HepG2 (cell line): ENCODE measurements around the gene C1QTNF1. TPM values are rescaled to one million over a fixed set of nuclear protein-coding genes. Genes with fewer than 3 reads are reported as not detected.

Experiments used
- BCL6 ChIP-seq: IDR thresholded peaks from 2 replicates; pipeline ENCODE4 v1.6.1; 2016; ENCODE audit warnings: missing genetic modification reagents, missing compliant biosample characterization
- BHLHE40 ChIP-seq: IDR thresholded peaks from 2 replicates; pipeline ENCODE4 v1.6.1; 2011; ENCODE audit warnings: low read length, improper control_type of control experiment
- CAMTA2 ChIP-seq: sonication (generic); formaldehyde crosslinking; IDR thresholded peaks from 2 replicates; pipeline ENCODE4 v1.4.0; 2020; ENCODE audit warnings: mild to moderate bottlenecking, missing genetic modification reagents, borderline replicate concordance
- ETV6 ChIP-seq: sonication (generic); formaldehyde crosslinking; conservative IDR thresholded peaks from 2 replicates; pipeline ENCODE4 v1.4.0; 2020; ENCODE audit warnings: missing genetic modification reagents
- FOXC1 ChIP-seq: sonication (generic); formaldehyde crosslinking; IDR thresholded peaks from 2 replicates; pipeline ENCODE4 v1.8.0; 2022; ENCODE audit warnings: mild to moderate bottlenecking, missing genetic modification reagents, borderline replicate concordance
- FOXK2 ChIP-seq: fragments of 450-650 bp; IDR thresholded peaks from 2 replicates; pipeline ENCODE4 v1.6.1; 2016
- GABPA ChIP-seq, 2 experiments: IDR thresholded peaks; 2 replicates each; pipeline ENCODE4 v1.6.1; 2011 to 2016; ENCODE audit warnings: low read depth in 2 of 2, low read length in 1 of 2, missing biosample characterization in 1 of 2, missing genetic modification characterization in 1 of 2
- KDM1A ChIP-seq: IDR thresholded peaks from 2 replicates; pipeline ENCODE4 v1.6.1; 2016; ENCODE audit warnings: missing compliant biosample characterization
- MLXIP ChIP-seq: sonication (generic); formaldehyde crosslinking; IDR thresholded peaks from 2 replicates; pipeline ENCODE4 v1.9.0; 2021; ENCODE audit warnings: missing genetic modification reagents, borderline replicate concordance
- PHF8 ChIP-seq: sonication (generic); formaldehyde crosslinking; IDR thresholded peaks from 2 replicates; pipeline ENCODE4 v1.5.0; 2020; ENCODE audit warnings: missing genetic modification reagents
- RBM39 ChIP-seq: fragments of 200-400 bp; formaldehyde crosslinking; IDR thresholded peaks from one replicate; pipeline ENCODE4 v1.6.1; 2018; ENCODE audit warnings: antibody characterized with exemption, mild to moderate bottlenecking, low read depth, low read length; ENCODE audit not compliant: poor library complexity, severe bottlenecking
- RFX5 ChIP-seq: IDR thresholded peaks from 2 replicates; pipeline ENCODE4 v1.6.1; 2011; ENCODE audit warnings: low read depth, low read length, improper control_type of control experiment
- SKIL ChIP-seq: sonication (generic); formaldehyde crosslinking; IDR thresholded peaks from 2 replicates; pipeline ENCODE4 v1.8.0; 2022; ENCODE audit warnings: missing genetic modification reagents, mild to moderate bottlenecking, moderate library complexity, borderline replicate concordance
- SMAD3 ChIP-seq: sonication (generic); formaldehyde crosslinking; IDR thresholded peaks from 2 replicates; pipeline ENCODE4 v1.4.0; 2020; ENCODE audit warnings: missing genetic modification reagents
- SP1 ChIP-seq, 2 experiments: fragments of 450-650 bp in 1 of 2; sonication (generic) in 1 of 2; formaldehyde crosslinking in 1 of 2; IDR thresholded peaks; 2 replicates each; pipeline versions ENCODE4 v1.4.0 to v1.6.1; 2016 to 2020; ENCODE audit warnings: missing genetic modification reagents in 1 of 2
- TGIF2 ChIP-seq: IDR thresholded peaks from 2 replicates; pipeline ENCODE4 v1.6.1; 2016; ENCODE audit warnings: control low read depth, missing compliant biosample characterization
- U2AF2 ChIP-seq: fragments of 200-400 bp; formaldehyde crosslinking; IDR thresholded peaks from 2 replicates; pipeline ENCODE4 v1.6.1; 2017; ENCODE audit warnings: low read depth, mild to moderate bottlenecking, low read length
- ZBTB2 ChIP-seq: sonication (generic); formaldehyde crosslinking; IDR thresholded peaks from 2 replicates; pipeline ENCODE4 v1.8.0; 2022; ENCODE audit warnings: low read depth, missing genetic modification reagents
- ZC3H4 ChIP-seq: sonication (generic); formaldehyde crosslinking; IDR thresholded peaks from 2 replicates; pipeline ENCODE4 v1.4.0; 2020; ENCODE audit warnings: missing genetic modification reagents, borderline replicate concordance
- ZNF12 ChIP-seq: sonication (generic); formaldehyde crosslinking; IDR thresholded peaks from 2 replicates; pipeline ENCODE4 v1.5.0; 2020; ENCODE audit warnings: missing genetic modification reagents
- ZNF207 ChIP-seq: fragments of 450-650 bp; IDR thresholded peaks from 2 replicates; pipeline ENCODE4 v1.6.1; 2016; ENCODE audit warnings: antibody characterized with exemption, borderline replicate concordance
- ZNF225 ChIP-seq: sonication (generic); formaldehyde crosslinking; IDR thresholded peaks from 2 replicates; pipeline ENCODE4 v1.4.0; 2020; ENCODE audit warnings: mild to moderate bottlenecking, missing genetic modification reagents
- ZNF616 ChIP-seq: sonication (generic); formaldehyde crosslinking; IDR thresholded peaks from 2 replicates; pipeline ENCODE4 v1.5.0; 2020; ENCODE audit warnings: low read depth, mild to moderate bottlenecking, missing genetic modification reagents
- ZNF816 ChIP-seq: sonication (generic); formaldehyde crosslinking; IDR thresholded peaks from 2 replicates; pipeline ENCODE4 v1.8.0; 2022; ENCODE audit warnings: missing genetic modification reagents, mild to moderate bottlenecking, borderline replicate concordance
- ZSCAN22 ChIP-seq: sonication (generic); formaldehyde crosslinking; IDR thresholded peaks from 2 replicates; pipeline ENCODE4 v1.4.0; 2020; ENCODE audit warnings: mild to moderate bottlenecking, missing genetic modification reagents
- polyA plus RNA-seq, 8 experiments: library from polyadenylated mRNA; depleted of rRNA in 3 of 8; stranded (reverse) in 7 of 8; unstranded in 1 of 8; fragments of >200 nt; fragmentation: Illumina TruSeq in 4 of 8; extraction: Trizol in 4 of 8; gene quantifications; 2 replicates each; pipeline versions ENCODE4 v1.2.1 to v1.2.3, GENCODE V29; 2011 to 2016; ENCODE audit warnings: low read depth in 4 of 8, missing spikeins in 1 of 8, mixed read lengths in 1 of 8; ENCODE audit not compliant: insufficient read depth in 1 of 8
- total RNA-seq, 5 experiments: library from RNA; depleted of rRNA; stranded (reverse); fragments of >200 nt; fragmentation: Illumina TruSeq; extraction: Trizol; gene quantifications; 2 replicates each; pipeline ENCODE4 v1.2.3, GENCODE V29; 2016; ENCODE audit warnings: low read depth in 1 of 5

C1QTNF1 gene
- total and polyA plus RNA-seq, 2 of the 13 experiments (the other 11 are each of a cell fraction or from before 2014, with no cell fraction given) = 0.18 to 0.86 TPM

DNA sequence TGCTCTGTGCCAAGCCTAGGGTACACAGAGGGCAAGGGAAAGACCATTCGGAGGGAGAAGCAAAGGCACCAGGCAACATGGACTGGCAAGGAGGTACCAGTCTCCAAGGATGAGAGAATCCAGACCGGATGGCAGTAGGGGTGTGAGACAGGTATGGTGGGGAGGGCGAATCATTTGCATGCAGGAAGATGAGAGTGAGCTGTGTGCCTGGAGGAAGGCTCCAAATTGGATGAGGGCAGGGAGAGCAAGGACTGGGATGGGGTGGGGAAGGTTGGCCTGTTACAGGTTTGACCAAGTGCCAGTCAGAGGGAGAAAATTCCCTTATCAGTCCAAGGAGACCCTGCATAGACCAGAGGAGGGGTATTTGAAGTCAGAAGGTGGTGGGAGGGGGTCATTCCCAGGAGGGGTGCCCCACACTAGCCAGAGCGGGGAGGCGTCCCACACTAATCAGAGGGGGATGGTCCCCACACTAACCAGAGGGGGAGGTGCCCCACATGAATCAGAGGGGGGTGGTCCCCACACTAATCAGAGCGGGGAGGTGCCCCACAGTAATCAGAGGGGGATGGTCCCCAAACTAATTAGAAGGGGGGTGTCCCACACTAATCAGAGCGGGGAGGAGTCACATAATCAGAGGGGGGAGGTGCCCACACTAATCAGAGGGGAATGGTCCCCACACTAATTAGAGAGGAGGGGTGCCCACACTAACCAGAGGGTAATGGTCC lies 15.1 kb upstream of the C1QTNF1 start (continued):
- TF ChIP-seq MLXIP (no peak), ZC3H4 (CRISPR knock-in tag) (no peak), FOXK2 (no peak), SP1 (IDR thresholded peaks at IDR 0.05) (no peak), SP1 (CRISPR knock-in tag; IDR thresholded peaks at IDR 0.05) (no peak), SMAD3 (CRISPR knock-in tag) (no peak), ZNF207 (no peak), GABPA (IDR thresholded peaks at IDR 0.05; ENCODE audit: low read depth, low read length) (no peak), GABPA (CRISPR knock-in tag; IDR thresholded peaks at IDR 0.05; ENCODE audit: low read depth) (no peak), PHF8 (no peak), KDM1A (no peak), ZBTB2 (peak; percentile 13; the same call in 1 of the 2 replicates), SKIL (CRISPR knock-in tag) (0 out of 2 replicates have a peak, but pooled peaks have one; percentile 16), TGIF2 (CRISPR knock-in tag) (0 out of 2 replicates have a peak, but pooled peaks have one; percentile 13), U2AF2 (no peak), ETV6 (CRISPR knock-in tag) (no peak), ZNF816 (no peak), BHLHE40 (no peak), RBM39 (no peak), RFX5 (no peak), ZNF12 (no peak), CAMTA2 (no peak), ZNF225 (CRISPR knock-in tag) (no peak), ZNF616 (0 out of 2 replicates have a peak, but pooled peaks have one; percentile 4), BCL6 (CRISPR knock-in tag) (no peak), FOXC1 (CRISPR knock-in tag) (peak; percentile 33; the same call in 1 of the 2 replicates), ZSCAN22 (CRISPR knock-in tag) (peak; percentile 94)
